ENCODE data around the gene RGS3.

Gene RGS3

GRCh38 chr9:113574441-113575262, 111.1 kb downstream of the RGS3 start:
- DNase-seq = no peak

DNA sequence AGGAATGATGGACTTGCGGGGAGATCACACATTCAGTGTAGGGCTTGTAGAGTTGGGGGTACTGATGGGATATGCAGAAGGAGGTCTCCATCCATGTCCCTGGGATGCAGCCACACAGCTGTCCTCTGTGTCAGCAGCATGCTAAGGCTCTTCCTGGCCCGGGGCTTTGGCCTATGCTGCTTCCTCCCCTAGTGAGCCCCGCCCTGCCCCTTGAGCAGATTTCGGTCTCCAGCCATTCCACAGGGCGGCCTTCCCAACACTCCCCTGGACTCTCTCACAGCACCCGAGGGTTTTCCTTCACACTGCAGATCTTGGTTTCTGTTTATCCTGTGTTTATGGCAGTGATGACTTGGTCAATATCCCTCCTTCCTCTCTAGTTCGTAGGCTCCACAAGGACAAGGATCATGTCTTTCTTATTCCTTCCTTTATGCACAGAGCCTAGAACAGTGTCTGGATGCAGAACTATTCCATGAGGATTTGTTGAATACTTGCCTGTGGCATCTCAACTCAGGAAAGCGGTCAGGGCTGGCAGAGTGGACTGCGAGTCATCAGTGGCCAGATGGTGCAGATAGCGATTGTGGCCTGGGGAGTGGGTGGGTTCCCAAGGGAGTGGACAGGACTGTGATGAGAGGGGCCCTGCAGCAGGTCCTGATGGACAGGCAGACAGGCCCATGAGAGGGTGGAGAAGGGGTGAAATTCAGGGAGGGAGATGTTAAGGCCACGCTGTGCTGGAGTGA, 114.2 kb downstream of the RGS3 start:
- peak; percentile 41 for DNase-seq

DNA sequence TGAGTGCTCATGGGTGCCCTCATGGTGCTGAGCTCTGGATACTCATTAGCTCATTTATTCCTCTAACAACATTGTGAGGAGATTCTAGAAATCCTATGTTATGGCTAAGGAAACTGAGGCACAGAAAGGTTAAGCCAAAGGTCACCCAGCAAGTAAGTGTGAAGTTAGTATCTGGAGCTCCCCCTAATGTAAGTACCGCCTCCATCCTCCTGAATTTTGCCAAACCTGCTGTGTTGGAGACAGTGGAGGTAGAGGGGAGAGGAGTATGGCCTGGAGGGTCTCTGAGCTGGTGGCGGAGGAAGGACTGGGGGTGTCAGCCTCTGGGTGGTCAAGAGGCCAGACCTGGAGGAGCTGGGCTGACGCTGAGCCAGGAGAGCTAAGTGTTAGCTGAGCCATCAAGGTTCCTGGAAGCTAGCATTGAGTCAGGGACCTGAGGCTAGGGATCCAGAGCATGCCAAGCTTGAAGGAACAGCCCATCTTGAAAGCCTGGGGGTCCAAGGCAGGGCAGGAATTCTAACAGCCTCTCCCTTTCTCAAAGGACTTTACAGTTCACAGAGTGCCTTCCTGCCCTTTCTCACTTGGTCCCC, 114.8 kb downstream of the RGS3 start:
- DNase-seq = no peak

DNA sequence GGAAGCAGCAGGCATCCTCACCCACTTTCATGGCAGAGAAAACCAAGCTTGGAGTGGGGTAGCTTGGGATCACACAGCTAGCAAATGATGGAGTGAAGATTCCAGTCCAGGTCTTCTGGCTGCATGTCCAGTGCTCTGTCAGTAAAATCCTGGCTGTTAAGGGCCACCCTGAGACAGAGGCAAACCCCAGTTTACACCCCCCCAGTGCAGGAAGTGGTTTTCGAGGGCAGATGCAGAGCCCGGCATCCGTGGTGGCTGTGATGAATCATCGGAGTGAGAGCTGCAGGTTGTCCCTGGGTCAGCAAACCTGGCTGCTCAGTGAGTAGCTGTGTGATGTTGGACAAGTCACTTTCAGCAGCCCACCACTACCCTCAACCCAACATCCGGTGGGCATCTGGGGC, 115.4 kb downstream of the RGS3 start:
- peak; percentile 96 for DNase-seq

GRCh38 chr9:113579283-113580040, 115.9 kb downstream of the RGS3 start:
- DNase-seq = no peak

DNA sequence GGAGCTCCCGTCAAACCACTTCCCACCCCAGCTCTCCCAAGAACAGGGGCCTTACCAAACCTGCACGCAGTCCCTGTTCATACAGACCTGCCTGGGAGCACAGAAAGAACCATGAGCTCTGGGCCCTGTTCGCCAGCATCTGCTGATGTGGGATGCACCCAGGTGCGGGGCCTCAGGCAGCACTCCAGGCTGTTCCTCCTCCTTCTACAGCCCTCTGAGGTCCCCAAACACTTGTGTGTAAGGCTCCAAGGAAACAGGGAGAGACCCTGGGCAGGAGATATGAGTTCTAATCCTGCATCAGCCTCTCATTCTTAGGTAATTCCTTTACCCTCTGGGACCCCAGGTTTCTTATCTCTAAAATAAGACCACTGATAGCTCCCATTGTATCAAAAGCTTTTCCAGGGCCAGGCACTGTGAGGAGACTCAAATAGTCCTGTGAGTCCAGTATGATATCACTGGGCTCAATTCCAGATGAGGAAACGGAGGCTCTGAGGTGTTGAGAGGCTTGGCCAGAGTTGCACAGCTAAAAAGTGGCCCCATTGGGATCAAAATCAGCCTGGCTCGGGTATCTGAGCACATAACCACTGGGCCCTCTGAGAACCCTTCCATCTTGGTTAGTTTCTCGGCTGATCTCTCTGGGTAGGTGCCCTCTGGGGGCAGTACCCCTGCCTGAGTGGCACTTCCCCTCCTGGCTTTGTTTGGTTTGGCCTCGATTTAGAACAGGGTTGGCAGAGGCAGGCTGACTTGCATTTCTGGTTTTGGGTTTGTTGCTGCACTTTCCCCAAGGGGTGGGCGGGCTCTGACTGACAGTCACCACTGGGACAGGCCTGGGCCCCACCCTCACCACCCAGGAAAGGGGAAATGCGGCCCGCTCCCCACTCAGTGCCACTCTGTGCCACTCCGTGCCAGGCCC, 116.8 kb downstream of the RGS3 start:
- DNase-seq = peak; percentile 28

- DNase-seq = no peak
Measured at GRCh38 chr9:113580954-113581311, 117.4 kb downstream of the RGS3 start.

DNA sequence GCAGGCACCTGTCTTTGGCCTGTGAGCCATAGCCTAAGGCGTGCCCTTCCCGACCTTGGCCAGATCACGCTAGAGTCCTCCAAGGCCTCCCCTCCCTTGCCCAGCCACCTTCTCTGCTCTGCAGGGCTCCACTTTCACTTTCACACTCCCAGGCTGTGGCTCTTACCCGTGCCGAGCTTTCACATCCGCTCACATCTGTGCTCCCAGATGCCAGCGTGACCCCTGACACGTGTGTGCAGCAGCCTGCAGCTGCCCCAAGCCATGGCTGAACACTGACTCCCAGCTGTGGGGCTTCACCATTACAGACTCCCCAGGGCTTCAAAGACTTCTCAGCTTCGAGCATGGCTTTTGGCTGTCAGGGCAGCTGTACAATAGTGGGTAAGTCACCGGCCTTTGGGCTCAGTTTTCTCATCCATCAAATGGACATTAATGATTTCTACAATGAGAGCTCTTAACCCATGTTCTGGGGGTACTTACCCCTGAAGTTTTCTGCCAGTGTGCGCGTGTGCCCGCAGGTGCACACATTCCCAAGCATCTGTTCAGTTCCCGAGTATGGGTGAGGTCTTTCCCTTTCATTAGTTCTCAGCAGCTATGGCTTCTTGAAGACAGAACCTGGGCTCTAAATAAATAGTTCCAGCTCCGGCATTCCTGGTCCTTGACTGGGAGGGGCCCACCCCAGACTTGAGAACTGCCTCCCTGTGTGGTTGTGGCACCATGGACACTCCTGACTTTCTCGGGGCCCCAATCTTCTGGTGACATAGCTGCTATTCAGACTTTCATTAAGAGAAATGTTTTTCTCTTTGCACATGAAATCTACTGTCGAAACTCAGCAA, 118.6 kb downstream of the RGS3 start:
- DNase-seq = peak; percentile 35

- no peak for DNase-seq
Measured at GRCh38 chr9:113582698-113583200, 119.2 kb downstream of the RGS3 start.

GRCh38 chr9:113583511-113584427, 120.2 kb downstream of the RGS3 start:
- DNase-seq = no peak

- DNase-seq = no peak
Measured at GRCh38 chr9:113584428-113585084, 121.0 kb downstream of the RGS3 start.

GRCh38 chr9:113585085-113585442, 121.5 kb downstream of the RGS3 start:
- no peak for DNase-seq

DNA sequence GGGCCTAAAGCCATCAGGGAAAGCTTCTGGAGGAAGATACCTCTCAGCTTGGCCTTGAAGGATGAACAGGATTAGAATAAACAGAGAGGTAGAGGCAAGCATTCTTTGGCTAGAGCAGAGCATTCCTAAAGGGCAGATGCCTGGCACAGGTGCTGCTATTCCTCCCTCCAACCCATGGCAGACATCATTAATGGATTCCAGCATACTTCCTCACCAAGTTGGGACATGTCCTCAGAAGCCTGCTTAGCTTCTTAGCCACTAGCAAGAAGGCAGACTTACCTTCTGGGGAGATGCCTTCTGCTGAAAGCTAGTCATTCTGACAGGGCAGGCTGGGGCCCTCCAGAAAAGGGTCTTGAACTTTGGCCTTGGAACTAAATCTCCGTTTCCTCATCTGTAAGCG, 122.0 kb downstream of the RGS3 start:
- DNase-seq = no peak

DNA sequence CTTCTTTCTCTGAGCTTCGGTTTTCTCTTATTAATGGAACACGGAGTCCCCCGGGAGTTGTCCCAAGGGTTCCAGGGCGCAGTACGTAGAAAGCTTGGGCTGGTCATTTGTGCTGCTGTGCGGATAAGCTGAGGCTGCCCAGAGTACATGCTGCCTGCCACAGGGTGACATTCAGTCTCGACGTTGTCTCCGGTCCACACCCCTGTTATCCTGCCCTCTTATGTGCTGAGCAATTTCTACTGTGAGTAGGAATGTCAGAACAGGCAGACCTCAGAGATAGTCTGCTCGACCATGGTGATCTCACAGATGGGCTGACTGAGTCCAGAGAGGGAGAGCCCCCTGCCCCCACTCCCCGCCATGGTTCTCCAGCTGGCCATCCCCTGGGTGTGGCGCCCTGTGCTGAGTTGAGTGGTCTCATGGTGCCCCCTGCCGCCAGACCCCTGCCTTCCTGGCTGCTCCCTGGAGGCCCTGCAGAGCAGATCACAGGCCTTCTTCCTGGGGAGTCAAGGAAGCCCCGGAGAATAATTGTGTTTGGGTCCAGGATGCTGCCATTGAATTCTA, 124.0 kb downstream of the RGS3 start:
- peak; percentile 40 for DNase-seq

DNA sequence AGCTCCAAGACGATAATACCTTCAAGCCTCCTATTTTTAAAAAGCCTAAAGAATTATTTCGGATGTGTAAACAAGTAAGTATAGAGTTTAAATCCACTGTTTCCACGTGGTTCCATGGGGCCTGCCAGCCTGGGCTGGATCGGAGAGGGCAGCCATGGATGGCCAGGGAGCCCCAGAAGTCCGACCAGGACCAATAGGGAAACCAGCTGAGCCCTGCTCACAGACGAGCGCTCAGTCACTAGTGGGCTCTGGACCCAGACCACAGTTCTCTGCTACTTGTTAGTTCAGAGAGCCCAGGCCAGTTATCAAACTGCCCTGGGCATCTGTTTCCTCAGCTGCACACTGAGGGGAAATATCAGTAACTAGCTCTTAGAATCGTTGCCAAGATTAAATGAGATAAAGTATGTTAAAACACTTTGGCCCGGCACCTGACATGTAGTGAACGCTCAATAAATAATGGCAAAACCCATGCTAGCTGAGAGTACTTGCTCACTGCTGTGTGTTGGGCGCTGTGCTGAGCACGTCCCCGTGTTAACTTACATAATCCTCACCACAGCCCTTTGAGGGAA, 124.8 kb downstream of the RGS3 start:
- DNase-seq = no peak

DNA sequence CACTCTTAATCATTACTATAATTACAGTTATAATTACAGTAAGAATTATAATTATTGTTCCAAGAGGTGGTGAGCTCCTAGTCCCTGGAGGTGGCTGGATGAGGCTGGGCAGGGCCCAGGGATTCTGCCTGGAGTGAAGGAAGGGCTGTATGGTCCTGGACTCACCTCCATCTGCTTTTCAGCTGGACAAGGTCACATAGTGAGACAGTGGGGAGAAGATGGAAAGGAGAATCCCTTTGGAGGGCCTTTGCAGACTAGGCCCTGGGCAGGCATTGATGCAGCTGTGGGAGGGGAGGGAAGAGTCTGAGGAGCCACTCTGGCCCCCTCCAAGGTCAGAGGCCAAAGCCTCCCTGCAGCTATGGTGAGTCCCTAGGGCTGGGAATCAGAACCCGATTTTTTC, 125.4 kb downstream of the RGS3 start:
- DNase-seq = no peak

DNA sequence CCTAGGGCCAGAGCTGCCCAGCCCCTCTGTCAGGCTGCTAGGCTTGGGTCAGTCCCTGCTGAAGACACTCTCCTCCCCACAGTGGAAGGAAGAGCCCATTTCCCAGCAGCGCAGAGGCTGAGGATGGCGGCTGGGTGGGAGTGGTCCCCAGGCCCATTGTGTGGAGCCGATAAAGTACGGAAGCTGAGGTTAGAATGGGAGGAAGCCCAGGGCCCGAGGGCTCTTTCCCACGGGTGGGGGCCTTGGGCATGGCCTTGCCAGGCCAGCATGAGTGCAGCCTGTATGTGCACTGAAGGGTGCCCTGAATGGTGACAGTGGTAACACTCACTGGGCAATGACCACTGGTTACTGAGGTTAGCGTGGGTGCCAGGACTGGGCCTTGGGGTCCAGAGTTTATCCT, 125.9 kb downstream of the RGS3 start:
- no peak for DNase-seq

- peak; percentile 54 for DNase-seq
Measured at GRCh38 chr9:113589890-113590289, 126.4 kb downstream of the RGS3 start.

- DNase-seq = no peak
Measured at GRCh38 chr9:113590389-113590788, 126.9 kb downstream of the RGS3 start.

Data from fibroblast of skin of right biceps (primary cell).